IPS-15b (cell line): ENCODE measurements around the gene BMAL2.

Experiments
- H3K27me3 ChIP-seq: one replicate; pipeline ENCODE4 v1.6.1; 2013; ENCODE audit warnings: low read length; ENCODE audit not compliant: control insufficient read depth, insufficient read depth
- H3K36me3 ChIP-seq: one replicate; pipeline ENCODE4 v1.6.1; 2013; ENCODE audit warnings: low read length; ENCODE audit not compliant: control insufficient read depth, insufficient read depth
- H3K4me1 ChIP-seq: one replicate; pipeline ENCODE4 v1.6.1; 2013; ENCODE audit warnings: mild to moderate bottlenecking, low read length; ENCODE audit not compliant: control insufficient read depth, insufficient read depth
- H3K4me3 ChIP-seq: one replicate; pipeline ENCODE4 v1.5.1; 2013; ENCODE audit warnings: low read depth, low read length
- H3K9ac ChIP-seq: one replicate; pipeline ENCODE4 v1.6.1; 2013; ENCODE audit warnings: low read depth, mild to moderate bottlenecking, low read length
- H3K9me3 ChIP-seq: one replicate; pipeline ENCODE4 v1.6.1; 2013; ENCODE audit warnings: mild to moderate bottlenecking, low read length; ENCODE audit not compliant: control insufficient read depth, insufficient read depth

Gene BMAL2, protein sequence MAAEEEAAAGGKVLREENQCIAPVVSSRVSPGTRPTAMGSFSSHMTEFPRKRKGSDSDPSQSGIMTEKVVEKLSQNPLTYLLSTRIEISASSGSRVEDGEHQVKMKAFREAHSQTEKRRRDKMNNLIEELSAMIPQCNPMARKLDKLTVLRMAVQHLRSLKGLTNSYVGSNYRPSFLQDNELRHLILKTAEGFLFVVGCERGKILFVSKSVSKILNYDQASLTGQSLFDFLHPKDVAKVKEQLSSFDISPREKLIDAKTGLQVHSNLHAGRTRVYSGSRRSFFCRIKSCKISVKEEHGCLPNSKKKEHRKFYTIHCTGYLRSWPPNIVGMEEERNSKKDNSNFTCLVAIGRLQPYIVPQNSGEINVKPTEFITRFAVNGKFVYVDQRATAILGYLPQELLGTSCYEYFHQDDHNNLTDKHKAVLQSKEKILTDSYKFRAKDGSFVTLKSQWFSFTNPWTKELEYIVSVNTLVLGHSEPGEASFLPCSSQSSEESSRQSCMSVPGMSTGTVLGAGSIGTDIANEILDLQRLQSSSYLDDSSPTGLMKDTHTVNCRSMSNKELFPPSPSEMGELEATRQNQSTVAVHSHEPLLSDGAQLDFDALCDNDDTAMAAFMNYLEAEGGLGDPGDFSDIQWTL

DNA sequence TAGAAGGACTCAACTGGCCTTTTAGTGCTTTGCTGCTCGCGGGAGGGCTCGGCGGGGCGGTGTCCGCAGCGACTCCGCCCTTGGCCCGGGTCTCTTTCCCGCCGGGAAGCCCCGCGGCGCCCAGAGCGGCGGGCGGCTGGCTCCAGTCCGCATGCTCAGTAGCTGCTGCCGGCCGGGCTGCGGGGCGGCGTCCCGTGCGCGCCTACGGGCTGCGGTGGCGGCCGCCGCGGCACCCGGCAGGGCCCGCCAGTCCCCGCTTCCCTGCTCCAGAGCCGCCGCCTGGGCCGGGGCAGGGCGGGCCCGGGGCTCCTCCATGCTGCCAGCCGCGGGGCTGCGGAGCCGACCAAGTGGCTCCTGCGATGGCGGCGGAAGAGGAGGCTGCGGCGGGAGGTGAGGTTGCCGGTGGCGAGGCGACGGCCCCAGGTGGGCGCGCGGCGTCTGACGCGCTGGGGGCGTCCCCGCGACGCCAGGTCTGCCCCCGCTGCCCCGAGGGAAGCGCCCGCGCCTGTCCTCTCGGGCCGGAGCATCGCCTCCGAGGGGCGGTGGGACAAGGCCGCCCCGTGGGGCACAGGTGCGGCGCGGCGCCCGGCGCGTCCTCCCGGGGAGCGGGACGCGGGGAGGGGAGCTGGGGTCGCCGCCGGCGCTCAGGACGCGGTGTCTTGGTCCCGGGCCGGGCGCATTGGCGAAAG is at the start of gene BMAL2:
Gene BMAL2, plus strand, starts transcription at position 123 of the 689 bp plus-strand sequence. Its CDS starts 237 bp downstream, at position 360.
- peak within 1 kb of the TSS; percentile 9 for H3K9ac ChIP-seq
- H3K4me3 ChIP-seq = peak within 1 kb of the TSS; percentile 69
- no peaks in the 10 kb centered on the region for H3K9me3 ChIP-seq
- H3K36me3 ChIP-seq = no peaks in the 10 kb centered on the region
- peaks cover 6% of the 10 kb centered on the region for H3K4me1 ChIP-seq
- H3K27me3 ChIP-seq = peaks cover 31% of the 10 kb centered on the region

GRCh38 chr12:27284021-27284420 is 48.6 kb upstream of the BMAL2 start:
- Histone ChIP-seq H3K27me3 (no peaks in the 10 kb centered on the region), H3K4me1 (no peaks in the 10 kb centered on the region), H3K9me3 (no peaks in the 10 kb centered on the region), H3K36me3 (no peaks in the 10 kb centered on the region), H3K4me3 (no peak overlapping the region), H3K9ac (no peak overlapping the region)

GRCh38 chr12:27284751-27285150 is 47.9 kb upstream of the BMAL2 start:
- Histone ChIP-seq H3K9me3 (no peaks in the 10 kb centered on the region), H3K4me1 (no peaks in the 10 kb centered on the region), H3K27me3 (no peaks in the 10 kb centered on the region), H3K4me3 (no peak overlapping the region), H3K36me3 (no peaks in the 10 kb centered on the region), H3K9ac (no peak overlapping the region)

GRCh38 chr12:27285403-27285802 is 47.2 kb upstream of the BMAL2 start:
- H3K36me3 ChIP-seq = no peaks in the 10 kb centered on the region
- no peaks in the 10 kb centered on the region for H3K9me3 ChIP-seq
- H3K4me3 ChIP-seq = no peak overlapping the region
- no peaks in the 10 kb centered on the region for H3K4me1 ChIP-seq
- H3K9ac ChIP-seq = no peak overlapping the region
- H3K27me3 ChIP-seq = no peaks in the 10 kb centered on the region

DNA sequence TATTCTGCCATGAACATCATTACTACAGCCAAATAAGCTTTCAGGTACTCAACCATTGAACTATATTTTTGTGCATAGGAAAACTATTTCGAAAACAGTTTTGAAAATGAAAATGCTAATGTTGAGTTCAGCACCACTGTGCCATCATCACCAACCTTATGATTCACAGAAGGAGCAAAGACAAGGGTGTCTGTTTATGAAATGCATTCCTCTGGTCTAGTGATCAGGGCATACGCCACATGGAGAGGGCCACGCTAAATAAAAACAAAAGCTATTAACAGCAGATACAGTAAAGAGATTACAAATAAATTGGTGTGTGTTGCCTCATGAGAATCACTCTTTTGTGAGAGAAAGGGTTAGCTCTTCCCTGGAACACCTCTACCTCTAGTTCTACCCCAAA is 43.2 kb upstream of the BMAL2 start:
- Histone ChIP-seq H3K4me1 (peaks cover 7% of the 10 kb centered on the region), H3K9ac (no peak overlapping the region), H3K9me3 (no peaks in the 10 kb centered on the region), H3K36me3 (no peaks in the 10 kb centered on the region), H3K27me3 (no peaks in the 10 kb centered on the region), H3K4me3 (no peak overlapping the region)

- no peaks in the 10 kb centered on the region for H3K9me3 ChIP-seq
- H3K36me3 ChIP-seq = no peaks in the 10 kb centered on the region
- H3K4me1 ChIP-seq = peaks cover 7% of the 10 kb centered on the region
- H3K9ac ChIP-seq = no peak overlapping the region
- H3K4me3 ChIP-seq = no peak overlapping the region
- no peaks in the 10 kb centered on the region for H3K27me3 ChIP-seq
Measured at GRCh38 chr12:27290501-27291168, 42.0 kb upstream of the BMAL2 start.

DNA sequence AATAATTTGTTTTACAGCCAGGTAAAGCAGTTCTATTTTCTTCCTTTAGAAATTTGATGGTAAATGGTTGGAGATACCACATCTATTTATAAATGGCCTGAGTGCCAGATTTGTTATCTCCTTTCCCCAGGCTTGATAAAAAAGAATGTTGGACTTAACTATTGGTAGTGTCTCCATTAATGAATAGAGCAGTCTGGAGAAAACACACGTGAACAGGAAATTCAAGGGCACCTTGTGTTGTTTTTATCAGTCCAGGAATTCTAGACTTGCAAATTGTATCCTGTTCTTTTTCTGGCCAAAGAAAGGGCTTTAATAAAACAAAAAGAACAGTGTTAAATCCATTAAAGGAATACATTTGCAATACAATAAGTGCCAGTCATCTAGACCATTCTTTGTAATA is 40.8 kb upstream of the BMAL2 start:
- Histone ChIP-seq H3K9me3 (no peaks in the 10 kb centered on the region), H3K9ac (no peak overlapping the region), H3K4me3 (no peak overlapping the region), H3K4me1 (peaks cover 7% of the 10 kb centered on the region), H3K27me3 (no peaks in the 10 kb centered on the region), H3K36me3 (no peaks in the 10 kb centered on the region)

DNA sequence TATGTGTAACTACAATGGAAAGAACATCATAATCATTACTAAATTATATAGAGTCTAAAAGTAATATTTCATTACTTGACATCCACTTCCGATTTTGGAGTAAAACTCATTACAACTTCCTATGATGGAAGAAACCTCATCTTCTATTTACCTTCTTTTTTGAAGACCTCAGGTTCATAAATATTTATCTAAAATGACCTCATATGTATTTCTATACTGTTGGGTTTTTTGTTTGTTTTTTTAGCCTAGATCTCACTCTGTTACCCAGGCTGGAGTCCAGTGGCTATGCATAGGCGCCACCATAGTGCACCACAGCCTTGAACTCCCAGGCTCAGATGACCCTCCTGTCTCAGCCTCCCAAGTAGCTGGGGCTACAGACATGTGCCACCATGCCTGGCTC is 39.9 kb upstream of the BMAL2 start:
- Histone ChIP-seq H3K4me3 (no peak overlapping the region), H3K4me1 (peaks cover 7% of the 10 kb centered on the region), H3K27me3 (no peaks in the 10 kb centered on the region)

GRCh38 chr12:27293463-27293862 is 39.2 kb upstream of the BMAL2 start:
- no peaks in the 10 kb centered on the region for H3K27me3 ChIP-seq
- peaks cover 7% of the 10 kb centered on the region for H3K4me1 ChIP-seq
- H3K9me3 ChIP-seq = no peaks in the 10 kb centered on the region
- no peak overlapping the region for H3K9ac ChIP-seq
- no peak overlapping the region for H3K4me3 ChIP-seq
- no peaks in the 10 kb centered on the region for H3K36me3 ChIP-seq

More for the DNA sequence above, 39.9 kb upstream of the BMAL2 start:
- Histone ChIP-seq H3K36me3 (no peaks in the 10 kb centered on the region), H3K9me3 (no peaks in the 10 kb centered on the region), H3K9ac (no peak overlapping the region)

DNA sequence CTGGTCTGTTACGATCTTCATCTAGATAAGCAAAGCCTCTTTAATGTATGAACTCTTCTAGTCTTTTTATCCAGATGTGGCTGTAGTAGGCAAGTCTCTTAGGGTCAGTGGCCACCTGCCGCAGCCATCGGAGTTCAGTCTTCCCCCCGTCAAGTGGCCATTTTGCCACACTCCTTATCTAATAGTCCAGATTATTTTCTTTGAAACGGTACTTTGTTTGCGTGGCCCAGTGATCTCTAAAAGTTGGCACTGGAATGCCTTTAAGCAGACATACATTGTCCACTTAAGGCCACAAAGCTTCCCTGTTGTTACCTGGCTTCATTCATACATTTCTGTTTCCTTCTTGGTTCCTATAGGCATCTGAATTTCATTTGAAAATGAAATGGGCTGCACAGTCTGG is 36.0 kb upstream of the BMAL2 start:
- Histone ChIP-seq H3K9ac (no peak overlapping the region), H3K9me3 (no peaks in the 10 kb centered on the region), H3K36me3 (no peaks in the 10 kb centered on the region), H3K27me3 (no peaks in the 10 kb centered on the region), H3K4me3 (no peak overlapping the region), H3K4me1 (peaks cover 1% of the 10 kb centered on the region)

DNA sequence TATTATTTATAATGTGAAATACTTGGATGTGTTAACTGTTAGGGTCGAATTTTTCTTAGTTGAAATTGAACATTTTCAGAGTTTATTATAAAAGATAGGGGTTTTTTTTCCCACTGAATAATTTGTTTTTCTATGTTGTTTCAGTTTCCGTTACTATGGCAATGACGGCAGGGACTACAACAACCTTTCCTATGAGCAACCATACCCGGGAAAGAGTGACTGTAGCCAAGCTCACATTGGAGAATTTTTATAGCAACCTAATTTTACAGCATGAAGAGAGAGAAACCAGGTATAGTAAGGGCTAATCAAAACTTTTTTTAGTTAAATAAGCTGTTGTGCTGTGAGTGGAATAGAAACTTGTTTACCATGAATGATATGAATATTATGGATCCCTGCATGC is 35.1 kb upstream of the BMAL2 start:
- no peak overlapping the region for H3K4me3 ChIP-seq
- H3K36me3 ChIP-seq = no peaks in the 10 kb centered on the region
- no peak overlapping the region for H3K9ac ChIP-seq
- no peaks in the 10 kb centered on the region for H3K4me1 ChIP-seq
- H3K9me3 ChIP-seq = no peaks in the 10 kb centered on the region
- H3K27me3 ChIP-seq = no peaks in the 10 kb centered on the region
